GM21526 (cell line): Measurements from ENCODE around the gene FAM174B.

Experiments used
- ATAC-seq: cut with Tn5 transposase; IDR thresholded peaks from one replicate; pipeline ENCODE4 v1.9.1; 2021; ENCODE audit warnings: moderate library complexity; ENCODE audit not compliant: unreplicated experiment, low FRiP score

The FAM174B gene

DNA sequence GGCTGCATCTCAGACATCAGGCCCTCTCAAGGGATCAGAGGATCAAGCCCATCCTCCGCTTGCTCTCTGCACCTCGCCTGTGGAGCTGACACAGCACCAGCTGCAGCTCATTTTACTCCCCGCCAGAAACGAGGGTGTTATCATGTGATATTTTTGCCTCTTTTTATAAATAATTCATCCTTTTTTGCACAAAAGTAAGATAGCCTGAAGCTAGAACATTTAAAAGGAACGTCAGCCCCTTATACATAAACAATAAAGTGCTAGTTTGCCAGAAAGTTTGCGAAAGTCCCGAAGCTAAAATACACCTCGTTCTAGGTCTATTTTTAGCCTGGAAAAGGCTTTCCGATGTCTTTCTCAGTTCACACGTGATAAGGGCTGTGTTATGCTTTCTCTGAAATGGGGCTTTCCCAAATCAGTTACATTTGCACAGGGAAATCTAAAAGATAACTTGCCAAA is 9.6 kb upstream of the FAM174B start:
- no peak for ATAC-seq

DNA sequence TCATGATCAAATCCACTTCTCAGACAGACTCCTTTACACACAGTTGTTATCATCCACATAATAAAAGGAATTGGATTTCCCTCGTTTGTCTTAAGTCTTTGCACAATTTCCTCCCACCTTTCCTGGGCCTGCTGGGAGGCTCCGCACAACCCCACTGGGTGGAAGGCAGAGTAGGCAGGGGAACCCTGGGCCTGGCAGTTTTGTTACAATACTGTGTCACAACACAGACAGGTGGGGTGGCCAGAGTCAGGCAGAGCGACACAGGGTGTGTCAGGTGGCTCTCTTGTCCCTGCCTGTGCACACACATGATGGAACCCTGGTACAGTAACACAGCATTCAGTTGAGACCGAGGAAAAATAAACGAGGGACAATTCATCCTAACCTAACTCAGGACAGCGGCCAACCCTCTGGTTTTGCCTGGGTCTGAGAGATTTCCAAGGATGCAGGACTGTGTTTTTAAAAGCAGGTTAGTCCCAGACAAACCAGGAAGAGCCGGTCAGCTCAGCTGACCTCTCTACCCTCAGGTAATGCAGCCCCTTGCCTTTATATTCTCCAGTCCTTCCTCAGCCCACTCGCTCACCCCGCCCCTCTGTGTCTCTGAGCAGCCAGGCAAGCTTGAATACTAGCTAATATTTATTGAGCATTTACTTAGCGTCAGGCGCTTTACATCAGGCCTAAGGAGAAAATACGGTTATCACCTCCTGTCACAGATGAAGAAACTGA is 8.8 kb upstream of the FAM174B start:
- ATAC-seq, result no peak

DNA sequence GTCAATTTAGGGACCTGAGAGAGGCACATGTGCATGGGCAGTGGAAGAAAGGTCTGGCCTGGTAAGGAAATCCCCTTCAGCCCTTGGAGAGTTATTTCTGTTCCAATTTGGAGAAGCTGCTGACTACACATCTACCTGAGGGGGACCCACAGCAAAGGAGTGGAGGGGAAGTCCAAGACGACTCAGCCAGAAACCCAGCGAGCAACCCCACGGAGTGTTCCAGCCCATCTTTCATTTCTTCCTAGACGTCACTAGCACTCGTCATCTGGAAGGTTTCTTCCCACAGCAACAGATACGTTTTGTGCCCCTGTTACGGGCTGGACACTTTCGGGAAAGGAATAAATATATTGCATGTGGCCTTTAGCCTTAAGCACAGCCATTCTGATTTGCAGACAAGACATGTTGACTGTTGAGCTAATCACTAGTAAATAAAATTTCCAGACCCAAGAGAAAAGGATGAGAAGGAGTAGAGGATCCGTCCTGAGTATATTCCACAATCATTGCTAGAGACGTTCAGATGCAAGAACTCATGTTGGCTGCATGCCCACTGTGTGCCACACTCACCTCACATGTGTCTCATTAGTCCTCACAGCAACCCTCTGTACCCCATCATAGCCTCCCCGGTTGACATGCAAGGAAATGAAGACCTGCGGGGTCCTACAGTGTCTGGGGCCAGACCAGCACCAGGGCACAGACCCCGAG is 7.8 kb upstream of the FAM174B start:
- ATAC-seq, result peak; percentile 64

DNA sequence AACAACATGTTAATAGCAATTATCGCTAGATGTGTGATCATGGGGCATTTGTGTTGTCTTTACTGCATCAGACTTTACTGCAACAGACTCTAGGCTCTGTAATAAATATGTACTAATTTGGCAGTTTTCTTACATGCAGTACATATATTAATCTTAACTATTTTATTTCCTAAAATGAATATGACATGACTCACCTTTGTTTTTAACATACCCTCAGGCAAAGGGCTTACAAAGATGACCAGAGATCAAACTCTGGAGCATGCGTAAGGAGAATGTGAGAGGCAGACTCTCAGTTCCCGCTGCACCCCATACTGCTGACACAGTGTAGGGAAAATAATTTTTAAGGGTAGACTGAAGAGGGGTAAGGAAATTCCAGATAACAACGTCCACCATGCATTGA is 7.2 kb upstream of the FAM174B start:
- ATAC-seq, result peak; percentile 8

GRCh38 chr15:92661956-92662355 is 6.4 kb upstream of the FAM174B start:
- no peak for ATAC-seq

DNA sequence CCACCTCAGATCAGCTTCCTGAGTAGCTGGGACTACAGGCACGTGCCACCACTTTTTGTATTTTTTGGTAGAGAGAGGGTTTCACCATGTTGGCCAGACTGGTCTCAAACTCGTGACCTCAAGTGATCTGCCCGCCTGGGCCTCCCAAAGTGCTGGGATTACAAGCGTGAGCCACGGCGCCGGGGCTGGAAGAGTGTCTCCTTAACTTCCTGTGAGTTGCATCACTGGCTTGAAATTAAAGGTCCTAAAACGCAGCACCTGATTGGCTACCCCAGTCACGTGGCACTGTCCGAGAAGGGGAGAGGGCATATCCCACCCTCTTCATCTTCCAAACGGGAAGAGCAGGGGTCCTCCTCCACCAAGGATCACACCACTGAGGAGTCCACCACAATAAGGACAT is 5.5 kb upstream of the FAM174B start:
- no peak for ATAC-seq

DNA sequence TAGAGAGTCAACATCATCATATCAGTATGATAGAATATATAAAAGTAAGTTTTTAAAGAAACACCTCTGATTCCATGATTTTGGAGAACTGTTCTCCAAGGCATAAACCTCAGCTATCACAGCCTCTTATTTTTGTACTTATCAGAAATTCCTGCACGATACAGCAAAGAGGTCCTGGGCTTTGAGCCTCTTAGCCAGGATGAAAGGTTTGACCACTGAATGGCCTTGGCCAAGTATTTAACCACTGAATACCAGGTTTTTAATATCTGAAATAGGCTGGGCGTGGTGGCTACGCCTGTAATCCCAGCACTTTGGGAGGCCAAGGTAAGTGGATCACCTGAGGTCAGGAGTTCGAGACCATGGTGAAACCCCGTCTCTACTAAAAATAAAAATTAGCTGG is 1.9 kb upstream of the FAM174B start:
- ATAC-seq, result no peak

GRCh38 chr15:92656089-92656488 is 514 bp upstream of the FAM174B start:
- no peak for ATAC-seq

DNA sequence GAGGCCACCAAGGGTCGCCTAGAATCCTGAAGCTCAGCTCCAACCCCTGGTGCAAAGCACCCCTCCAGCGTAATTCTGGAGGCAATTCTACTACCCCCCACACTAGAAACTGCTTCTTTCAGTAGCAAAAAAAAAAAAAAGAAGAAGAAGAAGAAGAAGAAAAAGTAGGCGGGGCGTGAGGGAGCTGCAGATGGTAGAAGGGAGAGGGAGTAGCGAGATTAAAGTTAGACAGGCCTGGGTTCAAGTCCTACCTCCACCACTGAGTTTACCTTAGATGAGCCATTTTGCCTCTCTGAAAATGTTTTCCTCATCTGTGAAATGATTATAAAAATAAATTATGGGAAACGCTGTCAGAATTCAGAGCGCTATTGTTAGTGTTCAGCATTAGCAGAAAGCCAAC is 913 bp downstream of the FAM174B start:
- ATAC-seq, result no peak

DNA sequence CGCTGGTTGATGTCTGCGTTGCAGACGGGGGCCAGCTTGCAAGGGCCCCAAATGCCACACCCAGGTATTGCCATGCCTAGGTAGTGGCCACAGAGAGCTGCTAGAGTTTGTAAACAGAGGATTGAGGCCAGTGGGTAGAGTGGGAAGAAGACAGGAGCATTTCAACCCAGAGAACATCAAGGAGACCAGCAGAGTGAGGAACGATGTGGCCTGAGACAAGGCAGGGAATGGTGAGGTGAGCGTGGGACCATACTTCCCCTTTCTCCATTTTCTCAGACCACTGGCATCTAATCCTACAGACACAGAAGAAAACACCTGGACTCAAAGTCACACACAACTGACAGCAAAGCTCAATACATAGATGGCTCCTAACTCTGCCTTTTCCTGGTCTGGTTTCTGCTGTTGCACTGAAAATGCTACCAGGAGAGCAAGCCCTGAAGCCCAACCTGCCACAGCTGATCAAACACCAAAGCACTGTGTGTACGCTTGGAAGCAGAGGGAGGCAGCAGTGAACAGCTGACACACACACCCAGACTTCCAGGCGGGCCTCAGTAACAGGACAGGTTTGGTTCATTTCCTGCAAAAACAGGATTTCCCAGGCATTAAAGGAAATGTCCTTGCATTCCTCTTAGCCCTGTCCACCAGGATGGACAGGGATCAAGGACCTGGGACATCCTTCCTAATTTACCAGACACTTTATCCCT is 1.6 kb downstream of the FAM174B start:
- no peak for ATAC-seq

GRCh38 chr15:92653366-92653765 is 2.2 kb downstream of the FAM174B start:
- ATAC-seq, result no peak

GRCh38 chr15:92652576-92652966 is 3.0 kb downstream of the FAM174B start:
- no peak for ATAC-seq

- ATAC-seq, result no peak
Observed at GRCh38 chr15:92651877-92652575, 3.5 kb downstream of the FAM174B start.

DNA sequence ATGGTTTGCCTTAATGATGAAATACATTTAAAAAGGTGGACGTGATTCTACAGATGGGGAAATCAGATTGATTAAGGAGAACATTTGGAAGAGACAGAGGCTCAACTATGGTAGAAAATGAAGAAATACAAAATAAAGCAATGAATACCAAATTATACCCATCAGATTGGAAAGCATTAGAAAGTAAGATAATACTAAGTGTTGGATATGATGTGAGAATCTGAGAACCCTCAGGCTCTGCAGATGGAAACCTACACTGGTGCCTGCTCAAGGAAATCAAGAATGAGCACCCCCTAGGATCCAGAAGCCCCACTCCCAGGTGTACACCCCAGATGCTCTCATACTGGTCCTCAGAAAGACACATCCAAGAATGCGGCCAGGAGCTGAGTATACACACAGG is 4.6 kb downstream of the FAM174B start:
- ATAC-seq, result no peak

DNA sequence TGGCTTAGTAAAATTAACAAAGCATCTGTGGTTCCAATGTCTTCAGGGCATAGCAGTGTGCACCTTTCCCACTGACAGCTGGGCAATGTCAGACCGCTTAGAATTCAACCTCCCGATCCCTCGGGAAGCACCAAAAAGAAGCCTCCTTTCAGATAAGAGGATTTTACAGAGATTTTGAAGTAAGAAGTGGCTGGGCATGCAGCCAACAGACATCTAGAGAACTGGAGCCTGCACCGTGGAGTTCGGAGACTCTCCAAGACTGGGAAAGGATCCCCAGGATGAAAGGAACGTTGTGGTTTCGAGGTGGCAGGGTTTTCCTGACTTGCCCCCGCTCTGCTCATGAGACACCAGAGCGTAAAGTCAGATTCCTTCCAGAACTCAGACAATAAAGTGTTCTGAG is 5.3 kb downstream of the FAM174B start:
- no peak for ATAC-seq

DNA sequence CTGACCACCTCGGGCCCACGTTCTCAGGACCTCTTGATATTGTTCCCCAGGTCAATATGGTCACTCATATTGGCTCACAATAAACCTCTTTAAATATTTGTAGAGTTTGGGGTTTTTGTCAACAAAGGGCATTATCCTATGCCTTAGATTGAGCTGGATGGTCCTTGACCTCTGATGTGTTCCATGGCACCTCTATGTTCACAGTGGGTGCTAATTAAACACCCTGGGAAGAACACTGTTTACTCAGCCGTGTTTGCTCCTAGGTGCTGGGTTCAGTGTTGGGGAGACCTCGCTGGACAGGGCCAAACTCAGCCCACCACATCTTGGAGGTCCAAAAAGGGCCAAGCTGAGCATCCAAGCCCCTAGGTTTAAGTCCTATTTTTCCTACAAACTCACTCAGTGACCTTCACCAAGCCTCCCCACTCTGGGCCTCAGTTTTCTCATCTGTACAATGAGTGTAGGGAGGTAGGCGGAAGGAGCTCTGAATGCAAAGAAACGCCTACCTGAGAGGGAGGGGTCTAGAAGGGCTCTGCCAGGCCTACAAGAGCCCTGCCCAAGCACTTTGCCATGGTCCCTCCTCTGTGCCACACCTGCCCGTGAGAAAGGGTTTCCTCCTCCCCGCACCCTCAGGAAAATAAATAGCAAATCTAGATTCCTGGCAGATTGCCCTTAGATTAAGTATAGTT is 7.2 kb downstream of the FAM174B start:
- no peak for ATAC-seq

GRCh38 chr15:92647467-92648163 is 8.0 kb downstream of the FAM174B start:
- no peak for ATAC-seq

GRCh38 chr15:92646216-92646615 is 9.4 kb downstream of the FAM174B start:
- no peak for ATAC-seq

GRCh38 chr15:92645731-92646130 is 9.8 kb downstream of the FAM174B start:
- ATAC-seq, result no peak
